CD8-positive, alpha-beta memory T cell (primary cell): ENCODE measurements around the gene HMCN2. TPM values are rescaled to one million over a fixed set of nuclear protein-coding genes. Genes with fewer than 3 reads are reported as not detected.

Experiments used
- CTCF ChIA-PET: fragments of 350-600 bp; sonication (Branson Sonifier 250); formaldehyde crosslinking; loops from one replicate; lab custom pipeline; 2021; ENCODE audit warnings: antibody characterized with exemption; lab: Charles Lee
- POLR2A ChIA-PET: fragments of 350-600 bp; sonication (Branson Sonifier 250); formaldehyde crosslinking; loops from one replicate; lab custom pipeline; 2021; ENCODE audit warnings: antibody characterized with exemption; lab: Charles Lee
- DNase-seq, 5 donors: peaks; one replicate each; pipeline versions ENCODE4 v3.0.0 to v3.0.0-alpha.2; 2020 to 2022; ENCODE audit warnings: mixed read lengths in 1 of 5
- H3K27ac ChIP-seq: one replicate; pipeline ENCODE4 v1.7.0; 2013; ENCODE audit warnings: low read depth, mild to moderate bottlenecking, low read length, moderate library complexity
- H3K27me3 ChIP-seq: 2 replicates; pipeline ENCODE4 v1.7.0; 2013; ENCODE audit warnings: low read length, mild to moderate bottlenecking; ENCODE audit not compliant: insufficient read depth, poor library complexity, severe bottlenecking
- H3K36me3 ChIP-seq: 2 replicates; pipeline ENCODE4 v1.7.0; 2013; ENCODE audit warnings: mild to moderate bottlenecking, low read length, moderate library complexity; ENCODE audit not compliant: insufficient read depth
- H3K4me1 ChIP-seq: 2 replicates; pipeline ENCODE4 v1.7.0; 2013; ENCODE audit warnings: mild to moderate bottlenecking, low read length, moderate library complexity; ENCODE audit not compliant: insufficient read depth
- H3K4me3 ChIP-seq: 2 replicates; pipeline ENCODE4 v1.7.0; 2013; ENCODE audit warnings: mild to moderate bottlenecking, low read length
- H3K9me3 ChIP-seq: 2 replicates; pipeline ENCODE4 v1.7.0; 2013; ENCODE audit warnings: mild to moderate bottlenecking, low read length
- H3K27ac Mint-ChIP-seq, 8 donors: one replicate each; pipeline ENCODE4 v1.8.0; 2020 to 2021; ENCODE audit warnings: mixed read lengths in 8 of 8, mild to moderate bottlenecking in 6 of 8, inconsistent platforms in 3 of 8, moderate library complexity in 3 of 8
- H3K27me3 Mint-ChIP-seq, 2 donors: one replicate each; pipeline ENCODE4 v1.8.0; 2020 to 2021; ENCODE audit warnings: mixed read lengths in 2 of 2, mild to moderate bottlenecking in 1 of 2, moderate library complexity in 1 of 2
- H3K36me3 Mint-ChIP-seq, 3 donors: one replicate each; pipeline ENCODE4 v1.8.0; 2020 to 2021; ENCODE audit warnings: mixed read lengths in 3 of 3, inconsistent platforms in 1 of 3, mild to moderate bottlenecking in 1 of 3
- H3K4me1 Mint-ChIP-seq, 3 donors: one replicate each; pipeline ENCODE4 v1.8.0; 2020 to 2021; ENCODE audit warnings: mixed read lengths in 3 of 3, inconsistent platforms in 1 of 3, mild to moderate bottlenecking in 1 of 3
- H3K4me3 Mint-ChIP-seq, 7 donors: one replicate each; pipeline ENCODE4 v1.8.0; 2020 to 2021; ENCODE audit warnings: mixed read lengths in 7 of 7, mild to moderate bottlenecking in 6 of 7, moderate library complexity in 4 of 7, inconsistent platforms in 2 of 7
- H3K9me3 Mint-ChIP-seq, 5 donors: one replicate each; pipeline ENCODE4 v1.8.0; 2020 to 2022; ENCODE audit warnings: mixed read lengths in 5 of 5, mild to moderate bottlenecking in 3 of 5, moderate library complexity in 2 of 5, inconsistent platforms in 1 of 5
- polyA plus RNA-seq: library from polyadenylated mRNA; unstranded; fragments of 300-500 nt; fragmentation: Illumina TruSeq; gene quantifications from one replicate; pipeline ENCODE4 v1.2.3, GENCODE V29; 2021
- total RNA-seq, 2 experiments: library from RNA; stranded (reverse); gene quantifications; one replicate each; pipeline ENCODE4 v1.2.3, GENCODE V29; 2021

HMCN2 gene
- total and polyA plus RNA-seq, 3 experiments from 2014 or later = not detected

- H3K36me3 ChIP-seq = no peaks in the 10 kb centered on the region
- H3K4me1 ChIP-seq = no peaks in the 10 kb centered on the region
- Mint-ChIP-seq H3K4me3 (no peak overlapping the region), H3K9me3 (no peaks in the 10 kb centered on the region), H3K27me3 (peaks cover 0 to 2% of the 10 kb centered on the region in 2 donors), H3K36me3 (no peaks in the 10 kb centered on the region), H3K4me1 (no peaks in the 10 kb centered on the region), H3K27ac (no peak overlapping the region)
- POLR2A ChIA-PET = no interaction called here
- no peak overlapping the region for H3K4me3 ChIP-seq
- H3K27ac ChIP-seq = no peak overlapping the region
- CTCF ChIA-PET = no interaction called here
- H3K9me3 ChIP-seq = no peaks in the 10 kb centered on the region
- no peak for DNase-seq
- H3K27me3 ChIP-seq = no peaks in the 10 kb centered on the region
These were observed 83.3 kb downstream of the HMCN2 start for GRCh38 chr9:130348881-130349280.

GRCh38 chr9:130349398-130349797 lies 83.8 kb downstream of the HMCN2 start:
- no peaks in the 10 kb centered on the region for H3K9me3 ChIP-seq
- no peak overlapping the region for H3K4me3 ChIP-seq
- H3K4me1 Mint-ChIP-seq = no peaks in the 10 kb centered on the region
- peaks cover 0 to 2% of the 10 kb centered on the region in 2 donors for H3K27me3 Mint-ChIP-seq
- no peak overlapping the region for H3K27ac Mint-ChIP-seq
- H3K4me3 Mint-ChIP-seq = no peak overlapping the region
- H3K27me3 ChIP-seq = no peaks in the 10 kb centered on the region
- no peaks in the 10 kb centered on the region for H3K36me3 Mint-ChIP-seq
- ChIA-PET CTCF (no interaction called here), POLR2A (no interaction called here)
- H3K36me3 ChIP-seq = no peaks in the 10 kb centered on the region
- no peak overlapping the region for H3K27ac ChIP-seq
- H3K4me1 ChIP-seq = no peaks in the 10 kb centered on the region
- H3K9me3 Mint-ChIP-seq = peaks cover 0 to 2% (median 0%) of the 10 kb centered on the region in 5 donors
- no peak for DNase-seq

GRCh38 chr9:130351343-130351742 lies 85.8 kb downstream of the HMCN2 start:
- Mint-ChIP-seq H3K27ac (no peak overlapping the region), H3K4me3 (no peak overlapping the region), H3K9me3 (peaks cover 0 to 3% (median 0%) of the 10 kb centered on the region in 5 donors), H3K27me3 (peaks cover 0 to 2% of the 10 kb centered on the region in 2 donors), H3K4me1 (no peaks in the 10 kb centered on the region), H3K36me3 (no peaks in the 10 kb centered on the region)
- ChIA-PET CTCF (no interaction called here), POLR2A (no interaction called here)
- no peaks in the 10 kb centered on the region for H3K4me1 ChIP-seq
- no peak overlapping the region for H3K4me3 ChIP-seq
- H3K9me3 ChIP-seq = no peaks in the 10 kb centered on the region
- no peak for DNase-seq
- H3K27ac ChIP-seq = no peak overlapping the region
- H3K27me3 ChIP-seq = no peaks in the 10 kb centered on the region
- no peaks in the 10 kb centered on the region for H3K36me3 ChIP-seq

GRCh38 chr9:130352081-130352480 lies 86.5 kb downstream of the HMCN2 start:
- CTCF ChIA-PET = no interaction called here
- peaks cover 0 to 4% (median 0%) of the 10 kb centered on the region in 5 donors for H3K9me3 Mint-ChIP-seq
- H3K4me1 Mint-ChIP-seq = no peaks in the 10 kb centered on the region
- H3K4me3 ChIP-seq = no peak overlapping the region
- no peaks in the 10 kb centered on the region for H3K9me3 ChIP-seq
- POLR2A ChIA-PET = no interaction called here
- H3K4me3 Mint-ChIP-seq = no peak overlapping the region
- no peaks in the 10 kb centered on the region for H3K36me3 ChIP-seq
- no peak overlapping the region for H3K27ac ChIP-seq
- no peaks in the 10 kb centered on the region for H3K4me1 ChIP-seq
- H3K27ac Mint-ChIP-seq = no peak overlapping the region
- H3K27me3 ChIP-seq = no peaks in the 10 kb centered on the region
- H3K36me3 Mint-ChIP-seq = no peaks in the 10 kb centered on the region
- peaks cover 0 to 1% of the 10 kb centered on the region in 2 donors for H3K27me3 Mint-ChIP-seq
- DNase-seq = no peak

GRCh38 chr9:130352586-130353285 lies 87.2 kb downstream of the HMCN2 start:
- H3K36me3 Mint-ChIP-seq = no peaks in the 10 kb centered on the region
- no peak overlapping the region for H3K27ac Mint-ChIP-seq
- Histone ChIP-seq H3K4me3 (no peak overlapping the region), H3K27ac (no peak overlapping the region), H3K4me1 (no peaks in the 10 kb centered on the region), H3K9me3 (no peaks in the 10 kb centered on the region), H3K36me3 (no peaks in the 10 kb centered on the region), H3K27me3 (no peaks in the 10 kb centered on the region)
- ChIA-PET CTCF (no interaction called here), POLR2A (no interaction called here)
- H3K27me3 Mint-ChIP-seq = peaks cover 0 to 1% of the 10 kb centered on the region in 2 donors
- H3K9me3 Mint-ChIP-seq = peaks cover 0 to 4% (median 0%) of the 10 kb centered on the region in 5 donors
- DNase-seq = no peak
- no peak overlapping the region for H3K4me3 Mint-ChIP-seq
- no peaks in the 10 kb centered on the region for H3K4me1 Mint-ChIP-seq

- ChIA-PET CTCF (no interaction called here), POLR2A (no interaction called here)
- no peaks in the 10 kb centered on the region for H3K4me1 Mint-ChIP-seq
- H3K9me3 ChIP-seq = no peaks in the 10 kb centered on the region
- H3K9me3 Mint-ChIP-seq = peaks cover 0 to 4% (median 0%) of the 10 kb centered on the region in 5 donors
- DNase-seq = no peak
- no peak overlapping the region for H3K27ac Mint-ChIP-seq
- H3K4me1 ChIP-seq = no peaks in the 10 kb centered on the region
- H3K4me3 ChIP-seq = no peak overlapping the region
- H3K36me3 Mint-ChIP-seq = no peaks in the 10 kb centered on the region
- no peak overlapping the region for H3K27ac ChIP-seq
- H3K4me3 Mint-ChIP-seq = no peak overlapping the region
- no peaks in the 10 kb centered on the region for H3K27me3 ChIP-seq
- no peaks in the 10 kb centered on the region for H3K36me3 ChIP-seq
- peaks cover 0 to 1% of the 10 kb centered on the region in 2 donors for H3K27me3 Mint-ChIP-seq
These were observed 88.8 kb downstream of the HMCN2 start for GRCh38 chr9:130354378-130354777.

- no peaks in the 10 kb centered on the region for H3K4me1 Mint-ChIP-seq
- H3K27me3 Mint-ChIP-seq = peaks cover 0 to 1% of the 10 kb centered on the region in 2 donors
- Histone ChIP-seq H3K27ac (no peak overlapping the region), H3K4me3 (no peak overlapping the region), H3K9me3 (no peaks in the 10 kb centered on the region), H3K27me3 (no peaks in the 10 kb centered on the region), H3K36me3 (no peaks in the 10 kb centered on the region), H3K4me1 (no peaks in the 10 kb centered on the region)
- DNase-seq = no peak
- H3K4me3 Mint-ChIP-seq = no peak overlapping the region
- no peak overlapping the region for H3K27ac Mint-ChIP-seq
- peaks cover 0 to 4% (median 0%) of the 10 kb centered on the region in 5 donors for H3K9me3 Mint-ChIP-seq
- POLR2A ChIA-PET = no interaction called here
- H3K36me3 Mint-ChIP-seq = no peaks in the 10 kb centered on the region
- CTCF ChIA-PET = no interaction called here
These were observed 89.2 kb downstream of the HMCN2 start for GRCh38 chr9:130354806-130355205.

- ChIA-PET POLR2A (no interaction called here), CTCF (no interaction called here)
- H3K4me1 Mint-ChIP-seq = no peaks in the 10 kb centered on the region
- H3K27ac Mint-ChIP-seq = no peak overlapping the region
- Histone ChIP-seq H3K27ac (no peak overlapping the region), H3K9me3 (no peaks in the 10 kb centered on the region), H3K27me3 (no peaks in the 10 kb centered on the region), H3K4me1 (no peaks in the 10 kb centered on the region), H3K4me3 (no peak overlapping the region), H3K36me3 (no peaks in the 10 kb centered on the region)
- H3K27me3 Mint-ChIP-seq = peaks cover 2 to 4% of the 10 kb centered on the region in 2 donors
- peaks cover 0 to 4% (median 0%) of the 10 kb centered on the region in 5 donors for H3K9me3 Mint-ChIP-seq
- H3K4me3 Mint-ChIP-seq = no peak overlapping the region
- no peak for DNase-seq
- H3K36me3 Mint-ChIP-seq = no peaks in the 10 kb centered on the region
These were observed 90.5 kb downstream of the HMCN2 start for GRCh38 chr9:130356033-130356432.
